Measurements from ENCODE around the gene OTUD7B. TPM values are rescaled to one million over a fixed set of nuclear protein-coding genes. Genes with fewer than 3 reads are reported as not detected.

The OTUD7B gene
- total RNA-seq, 1 donor, result 0.54 TPM

DNA sequence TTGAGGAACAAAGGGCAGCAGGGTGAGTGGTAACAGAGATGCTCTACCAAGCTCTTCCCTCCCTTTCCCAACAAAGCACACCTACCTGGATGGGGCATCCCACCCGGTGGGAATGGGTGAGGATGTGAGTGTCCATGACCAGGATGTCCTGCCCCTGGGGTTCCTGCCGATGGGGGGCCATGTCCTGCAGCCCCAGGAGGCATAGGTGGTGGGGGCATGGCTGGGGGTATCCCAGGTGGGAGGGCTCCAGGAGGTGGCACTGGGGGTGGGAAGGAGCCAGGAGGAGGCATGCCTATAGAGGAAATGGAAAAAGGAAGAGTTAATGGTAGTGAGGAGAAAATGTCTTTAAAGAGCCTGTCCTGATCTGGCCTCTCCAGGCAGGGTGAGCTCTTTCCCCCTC lies 84.8 kb downstream of the OTUD7B start:
- no peak for DNase-seq (ENCODE audit: low read depth in 2 of 3, low spot score in 2 of 3)

DNA sequence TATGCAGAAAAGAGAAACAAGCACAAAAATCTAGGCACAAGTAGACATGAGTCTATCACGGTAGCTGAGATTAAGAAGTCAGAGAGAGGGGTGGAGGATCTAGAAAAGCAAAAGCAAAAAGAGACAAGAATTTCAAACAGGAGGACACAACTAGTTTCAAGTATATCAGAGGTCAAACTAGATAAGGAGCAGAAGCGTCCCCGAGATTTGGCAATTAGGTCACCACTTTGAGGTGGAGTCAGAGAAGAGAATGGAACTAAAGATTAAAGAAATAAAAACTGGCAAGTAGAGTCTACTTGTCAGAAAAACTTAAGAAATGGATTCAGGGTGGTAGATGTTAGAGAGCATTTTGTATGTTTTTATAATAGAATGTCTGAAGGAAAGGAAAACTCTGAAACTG lies 85.2 kb downstream of the OTUD7B start:
- no peak for DNase-seq (ENCODE audit: low read depth in 2 of 3, low spot score in 2 of 3)

- no peak for DNase-seq (ENCODE audit: low read depth in 2 of 3, low spot score in 2 of 3)
Observed at GRCh38 chr1:149923626-149924025, 86.9 kb downstream of the OTUD7B start.

DNA sequence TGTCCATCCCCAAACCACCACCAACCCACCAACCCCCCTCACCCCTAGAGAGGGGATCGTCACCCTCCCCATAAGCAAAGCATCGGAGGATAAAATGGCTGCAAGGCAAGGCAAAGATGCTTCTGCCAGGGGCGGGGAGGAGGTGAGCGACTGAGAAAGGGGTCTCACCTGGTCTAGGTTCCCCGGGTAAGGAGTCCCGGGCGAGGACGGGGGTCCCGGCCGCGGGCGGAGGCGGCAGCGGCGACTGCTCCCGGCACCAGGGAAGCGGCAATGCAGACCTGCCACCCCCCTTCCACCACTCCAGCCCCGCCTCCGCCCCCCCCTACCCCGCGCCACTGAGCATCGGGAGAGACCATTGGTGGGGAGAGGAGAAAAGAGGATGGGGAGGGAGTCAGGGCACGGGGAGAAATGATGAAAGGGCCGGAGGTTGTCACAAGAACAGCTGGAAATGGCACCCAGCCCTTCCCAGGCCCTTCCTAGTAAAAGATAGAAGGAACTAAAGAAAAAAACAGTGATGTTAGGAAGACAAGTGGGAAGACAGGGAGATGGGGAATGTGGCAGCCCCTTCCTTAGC lies 92.9 kb downstream of the OTUD7B start, which contains the start of gene SV2A:
TSS of gene SV2A (minus strand) at position 274 of the 574 bp plus-strand sequence. CDS start 4,004 bp downstream, outside the sequence.
- DNase-seq (ENCODE audit: low read depth in 2 of 3, low spot score in 2 of 3), result peak in 2 of 3 donors; percentile 60 to 72

DNA sequence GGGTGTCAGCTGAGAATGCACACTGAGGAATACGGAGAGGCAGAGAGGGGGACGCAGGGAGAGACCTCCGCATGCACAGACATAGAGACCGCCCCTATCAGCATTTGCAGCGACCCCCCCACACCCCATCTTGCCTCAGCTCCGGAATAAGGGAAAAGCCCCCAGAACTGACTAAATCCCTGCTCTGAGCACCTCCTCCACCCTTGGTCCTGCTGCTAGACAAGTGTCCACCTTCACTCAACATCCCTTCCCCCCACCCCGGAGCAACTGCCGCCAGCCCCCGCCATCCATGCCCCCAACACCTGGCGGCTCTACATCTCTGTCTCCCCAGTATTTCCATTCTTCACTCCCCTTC lies 93.7 kb downstream of the OTUD7B start:
- no peak for DNase-seq (ENCODE audit: low read depth in 2 of 3, low spot score in 2 of 3)

DNA sequence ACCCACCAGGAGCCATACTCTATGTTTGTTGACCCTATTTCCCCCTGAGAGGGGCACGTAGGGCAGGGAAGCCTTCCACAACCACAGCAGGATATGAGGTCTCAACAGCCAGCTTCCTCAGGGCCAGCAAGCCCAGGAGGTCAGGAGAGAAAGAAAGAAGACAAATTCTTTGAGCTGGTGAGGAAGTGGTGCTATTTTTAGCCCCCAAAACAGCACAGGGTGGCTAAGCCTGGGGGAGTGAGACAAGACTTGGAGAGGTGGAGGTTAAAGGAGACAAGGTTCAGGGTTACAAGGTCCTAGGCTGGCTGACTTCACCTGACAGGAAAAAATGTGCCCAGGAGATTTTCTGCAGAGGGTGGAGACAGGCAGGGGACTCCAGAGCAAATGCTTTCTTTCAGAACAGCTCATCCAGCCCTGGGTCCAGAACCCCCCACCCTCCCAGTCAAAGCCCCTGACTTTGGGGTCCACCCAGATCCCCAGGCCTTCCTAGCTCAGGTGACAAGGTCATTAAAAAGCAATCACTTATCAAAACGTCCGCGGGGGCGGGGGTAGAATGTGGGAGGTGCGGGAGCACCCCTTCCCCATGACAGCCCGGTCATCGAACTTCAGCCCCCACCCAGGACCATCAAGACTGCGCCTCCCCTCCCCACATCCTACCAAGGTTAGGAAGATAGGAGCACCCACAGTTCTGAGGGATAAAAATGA lies 94.2 kb downstream of the OTUD7B start:
- peak in 2 of 3 donors; percentile 18 to 29 for DNase-seq (ENCODE audit: low read depth in 2 of 3, low spot score in 2 of 3)

DNA sequence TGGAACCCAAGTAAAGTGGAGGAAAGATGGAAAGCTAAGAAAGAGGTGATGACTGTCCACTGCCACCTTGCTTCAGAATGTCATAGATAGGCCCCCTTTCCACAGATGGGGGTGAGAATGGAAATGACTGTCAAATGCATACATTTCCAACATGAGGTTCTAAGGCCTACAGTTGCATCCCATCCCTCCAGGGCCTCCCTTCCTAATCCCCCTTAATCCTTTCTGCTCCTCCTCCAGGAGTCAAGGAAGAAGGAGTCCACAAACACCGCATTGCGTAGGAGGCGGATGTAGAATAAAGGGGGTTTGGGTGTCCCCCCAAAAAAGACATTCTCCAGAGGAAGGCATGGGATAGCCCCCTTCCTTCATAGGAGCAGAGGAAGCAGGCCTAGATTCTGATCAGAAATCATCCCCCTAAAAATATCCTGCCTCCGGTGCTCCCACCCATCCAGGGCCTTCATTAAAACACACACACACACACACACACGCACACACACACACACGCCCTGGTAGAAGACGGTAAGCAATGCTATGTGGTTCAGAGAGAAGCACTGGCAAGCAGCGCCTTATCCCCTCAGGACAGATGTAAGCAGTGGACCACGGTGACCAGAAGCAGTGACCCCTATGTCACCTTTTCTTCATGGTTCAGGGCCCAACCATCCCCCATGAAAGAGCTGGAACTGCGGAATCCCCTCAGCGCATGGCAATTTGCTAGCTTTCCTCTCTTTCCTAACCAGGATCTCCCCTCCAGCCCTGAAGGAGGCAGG lies 94.9 kb downstream of the OTUD7B start:
- DNase-seq (ENCODE audit: low read depth in 2 of 3, low spot score in 2 of 3), result peak in 1 of 3 donors; percentile 22

GRCh38 chr1:149914545-149914944 lies 96.0 kb downstream of the OTUD7B start:
- no peak for DNase-seq (ENCODE audit: low read depth in 2 of 3, low spot score in 2 of 3)

- DNase-seq (ENCODE audit: low read depth in 2 of 3, low spot score in 2 of 3), result no peak
Observed at GRCh38 chr1:149906570-149907075, 103.9 kb downstream of the OTUD7B start.

- no peak for DNase-seq (ENCODE audit: low read depth in 2 of 3, low spot score in 2 of 3)
Observed at GRCh38 chr1:149903836-149904491, 106.6 kb downstream of the OTUD7B start.

GRCh38 chr1:149899460-149900284 lies 110.9 kb downstream of the OTUD7B start, which contains the start of gene BOLA1:
BOLA1 (plus strand) TSS chr1:149899568; CDS start chr1:149900060, 492 bp downstream.
- DNase-seq (ENCODE audit: low read depth in 2 of 3, low spot score in 2 of 3), result peak; percentile 60 to 88 (median 86)

DNA sequence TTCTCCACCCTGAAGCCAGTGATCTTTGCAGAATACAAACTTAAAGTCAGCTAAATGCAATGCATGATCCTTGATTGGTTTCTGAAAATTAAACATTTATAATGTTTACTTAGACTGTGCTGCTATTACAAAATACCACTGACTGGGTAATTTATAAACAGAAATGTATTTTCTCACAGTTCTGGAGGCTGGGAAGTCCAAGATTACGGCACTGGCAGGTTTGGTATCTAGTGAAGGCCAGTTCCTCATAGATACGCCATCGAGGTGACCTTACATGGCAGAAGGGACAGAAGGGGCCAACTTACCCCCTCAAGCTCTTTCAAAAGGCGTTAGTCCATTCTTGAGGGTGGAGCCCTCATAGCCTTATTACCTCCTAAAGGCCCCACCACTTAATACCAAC lies 114.0 kb downstream of the OTUD7B start:
- no peak for DNase-seq (ENCODE audit: low read depth in 2 of 3, low spot score in 2 of 3)

- DNase-seq (ENCODE audit: low read depth in 2 of 3, low spot score in 2 of 3), result no peak
Observed at GRCh38 chr1:149888999-149889289, 121.6 kb downstream of the OTUD7B start.

GRCh38 chr1:149888247-149888998 lies 122.1 kb downstream of the OTUD7B start:
- peak in 2 of 3 donors; percentile 86 to 94 for DNase-seq (ENCODE audit: low read depth in 2 of 3, low spot score in 2 of 3)

Other genes starting within 250 kb of the OTUD7B start
- gene FCGR1A, start 228.0 kb downstream of the OTUD7B start, total RNA-seq, result 6.2 TPM
- gene BOLA1, start 111.2 kb downstream of the OTUD7B start, total RNA-seq, result 28.3 TPM
- gene SV2A, start 92.9 kb downstream of the OTUD7B start, total RNA-seq, result 30.2 TPM
- gene SF3B4, start 82.9 kb downstream of the OTUD7B start, total RNA-seq, result 12.9 TPM
- gene MTMR11, start 73.8 kb downstream of the OTUD7B start, total RNA-seq, result 0.27 TPM
- gene VPS45, start 57.0 kb upstream of the OTUD7B start, total RNA-seq, result 11.3 TPM
- 60.1 TPM for gene PLEKHO1, start 139.2 kb upstream of the OTUD7B start, total RNA-seq
- gene ANP32E, start 225.4 kb upstream of the OTUD7B start, total RNA-seq, result 4.8 TPM
- gene CA14, start 247.0 kb upstream of the OTUD7B start, total RNA-seq, result not detected